ENCODE measurements around the gene WWOX.
A peak's percentile ranks its signal among the peaks of the same experiment; 100 is the strongest.

The WWOX gene

DNA sequence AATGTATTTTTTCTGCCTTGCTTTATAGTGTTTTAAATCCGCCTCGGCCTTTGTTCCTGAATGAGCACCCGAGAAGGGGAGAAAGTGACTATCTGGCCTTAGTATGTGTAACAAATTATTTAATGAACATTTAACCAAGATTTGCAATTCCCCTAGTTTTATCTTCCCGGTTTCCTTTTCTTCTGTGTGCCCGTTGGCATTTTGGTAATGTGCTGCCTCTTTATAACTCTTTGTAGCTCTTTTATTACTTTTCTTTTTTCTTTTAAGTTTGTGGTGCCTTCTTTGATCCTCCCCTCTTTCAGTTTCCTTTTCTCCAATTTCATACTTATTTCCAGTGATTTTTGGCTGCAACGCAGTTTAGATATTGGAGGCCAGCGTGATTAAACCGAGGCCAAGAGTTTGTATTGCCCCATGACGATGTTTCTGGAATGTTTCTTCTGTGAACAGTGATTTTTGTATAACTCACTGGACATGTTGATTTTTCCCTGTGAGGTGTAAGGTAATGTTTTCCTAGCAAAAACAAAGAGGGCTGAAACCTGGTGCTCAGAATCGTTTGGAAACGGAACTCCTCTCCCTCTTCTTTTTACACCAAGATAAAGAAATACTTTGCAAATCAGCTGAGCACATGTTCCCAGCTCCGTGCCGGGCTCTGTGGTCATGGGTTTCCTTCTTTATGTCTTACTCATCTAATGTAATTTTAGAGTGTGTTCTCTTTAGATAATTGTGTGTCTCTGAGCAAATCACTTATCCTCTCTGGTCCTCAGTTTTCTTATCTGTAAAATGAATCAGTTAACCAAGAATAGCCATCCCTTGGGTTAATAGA lies 344.3 kb downstream of the WWOX start:
- DNase-seq = peak in 1 of 2 donors; percentile 3

DNA sequence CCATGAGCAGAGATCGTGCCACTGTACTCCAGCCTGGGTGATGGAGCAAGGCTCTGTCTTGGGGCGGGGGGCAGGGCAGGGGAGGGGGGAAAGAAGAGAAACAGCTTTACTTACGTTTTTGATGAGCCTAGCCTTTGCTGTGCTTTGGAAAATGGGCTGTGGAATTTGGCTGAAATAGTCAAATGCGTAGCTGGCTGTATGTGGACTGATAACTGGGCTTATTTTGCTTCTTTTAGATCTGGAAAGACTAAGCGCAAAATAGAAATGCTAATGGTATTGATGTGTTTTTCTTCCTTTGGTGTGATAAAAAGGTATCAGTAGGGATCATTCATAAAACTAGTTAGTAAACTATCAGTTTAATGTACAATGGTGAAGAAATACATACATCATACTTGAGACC lies 346.4 kb downstream of the WWOX start:
- DNase-seq = no peak

DNA sequence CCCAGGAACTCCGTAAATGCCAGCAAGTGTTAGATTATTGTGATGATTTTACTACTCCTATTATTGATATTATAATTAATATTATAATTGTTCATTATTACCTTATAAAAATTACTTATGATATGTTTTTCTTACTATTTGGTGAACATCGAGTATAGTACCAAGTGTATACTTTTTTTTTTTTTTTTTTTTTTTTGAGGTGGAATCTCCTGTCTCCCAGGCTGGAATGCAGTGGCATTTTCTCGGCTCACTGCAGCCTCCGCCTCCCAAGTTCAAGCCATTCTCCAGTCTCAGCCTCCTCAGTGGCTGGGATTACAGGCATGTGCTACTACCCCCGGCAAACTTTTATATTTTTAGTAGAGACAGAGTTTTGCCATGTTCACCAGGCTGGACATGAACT lies 347.0 kb downstream of the WWOX start:
- no peak for DNase-seq

DNA sequence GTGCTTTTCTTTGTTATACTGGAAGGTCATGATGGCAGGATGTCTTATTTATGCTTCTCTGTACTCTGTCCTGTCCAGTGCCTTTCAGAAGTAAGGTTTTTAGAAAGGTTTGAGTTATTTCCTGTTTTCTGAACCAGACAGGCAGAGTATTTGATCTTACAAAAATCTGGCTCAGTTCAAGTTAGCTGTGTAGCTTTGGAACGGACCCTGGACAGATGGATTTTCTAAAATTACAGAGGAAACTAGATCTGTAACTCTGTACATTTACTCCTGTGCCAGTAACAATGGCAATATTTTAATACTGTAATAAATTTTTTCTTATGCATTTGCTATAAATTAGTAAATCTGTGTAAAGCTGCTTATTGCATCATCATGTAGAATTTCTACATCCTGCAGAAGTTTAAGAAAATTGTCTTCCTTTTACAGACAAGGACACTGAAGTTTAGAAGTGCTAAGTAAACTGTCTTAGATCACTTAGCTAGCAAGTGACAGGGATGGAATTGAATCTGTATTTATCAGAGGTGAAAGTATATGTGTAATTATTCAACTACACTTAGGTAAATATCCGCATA lies 347.6 kb downstream of the WWOX start:
- DNase-seq = no peak

DNA sequence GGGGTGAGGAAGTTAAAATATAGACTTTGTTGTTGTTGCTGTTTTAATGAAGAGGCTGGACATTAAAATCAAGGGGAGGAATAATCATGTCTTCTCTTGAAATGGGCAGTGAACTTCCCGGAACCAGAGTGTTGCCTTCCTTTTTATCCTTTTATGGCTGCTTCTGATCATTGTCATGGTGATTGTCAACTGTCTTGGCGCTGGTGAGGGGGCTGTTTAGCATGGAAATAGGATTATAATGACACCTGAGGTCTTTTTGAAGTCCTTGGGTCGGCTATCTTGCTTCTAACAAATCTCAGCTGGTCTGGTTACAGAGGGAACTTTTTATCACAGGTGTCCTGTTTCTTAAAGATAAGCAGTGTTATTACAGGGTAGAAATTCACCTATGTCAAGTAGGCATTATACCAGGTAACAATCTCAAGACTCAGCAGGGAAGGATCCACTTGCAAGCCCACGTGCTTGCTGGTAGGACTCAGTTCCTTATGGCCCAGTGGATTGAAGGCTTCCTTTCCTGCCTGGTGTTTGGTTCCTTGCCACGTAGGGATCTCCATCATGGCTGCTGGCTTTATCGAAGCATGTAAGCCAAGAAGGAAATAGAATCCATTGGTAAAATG lies 349.3 kb downstream of the WWOX start:
- no peak for DNase-seq

DNA sequence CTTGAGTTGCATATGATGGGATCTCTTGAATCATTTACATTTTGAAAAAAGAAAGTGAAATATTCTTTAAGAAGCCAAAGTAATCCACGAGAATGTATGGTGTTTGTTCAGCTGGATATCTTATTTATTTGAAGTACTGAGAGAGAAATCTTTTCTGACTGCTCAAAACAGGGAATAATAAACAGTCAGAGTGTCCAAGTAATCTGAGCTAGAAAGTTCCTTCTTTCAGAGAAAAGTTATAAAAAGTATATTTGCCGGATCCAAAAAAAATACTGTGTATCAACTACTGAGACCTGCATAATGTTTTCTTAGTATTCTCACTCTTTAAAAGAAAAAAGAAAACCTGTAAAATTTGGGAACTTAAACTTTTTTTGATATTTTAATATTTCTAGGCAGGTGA lies 350.8 kb downstream of the WWOX start:
- no peak for DNase-seq

DNA sequence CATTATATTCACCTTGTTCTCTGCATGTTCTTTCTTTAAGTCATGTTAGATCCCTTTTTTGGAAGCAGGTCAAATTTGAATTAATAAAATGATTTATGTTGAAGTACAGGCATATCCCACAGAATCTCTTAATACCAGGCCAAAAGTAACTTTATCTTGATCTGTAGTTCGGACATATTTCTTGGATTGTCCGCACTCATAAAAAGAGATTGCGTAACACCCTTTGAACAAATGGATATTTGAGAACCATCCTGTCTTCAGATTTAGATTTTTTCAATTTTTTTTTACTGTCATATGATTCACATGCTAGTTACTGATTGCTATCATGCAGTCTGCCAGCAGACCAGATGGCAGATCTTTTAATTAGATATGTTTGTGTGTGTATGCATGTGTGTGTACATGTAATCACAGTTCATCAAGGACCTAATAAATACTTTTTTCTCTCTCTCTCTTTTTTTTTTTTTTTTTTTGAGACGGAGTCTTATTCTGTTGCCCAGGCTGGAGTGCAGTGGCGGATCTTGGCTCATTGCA lies 352.6 kb downstream of the WWOX start:
- DNase-seq = no peak

DNA sequence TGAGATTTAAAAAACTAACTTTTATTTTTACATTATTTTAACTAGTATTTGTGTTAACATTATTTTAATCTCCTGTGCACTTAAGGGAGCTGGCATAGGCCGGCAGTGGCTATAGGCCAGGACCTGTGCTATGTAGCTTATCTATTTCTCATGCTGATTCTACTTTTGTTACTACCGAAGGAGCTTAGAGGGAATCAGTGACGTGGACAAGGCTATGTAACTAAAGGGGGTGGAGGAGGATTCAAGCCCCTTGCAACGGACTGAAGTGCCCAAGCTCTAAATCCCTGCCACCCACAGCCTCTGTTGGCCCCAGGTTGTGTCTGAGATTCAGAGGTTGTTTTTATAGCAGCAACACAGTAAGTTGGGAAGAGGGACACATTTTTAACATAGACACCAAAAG lies 356.4 kb downstream of the WWOX start:
- DNase-seq = no peak

DNA sequence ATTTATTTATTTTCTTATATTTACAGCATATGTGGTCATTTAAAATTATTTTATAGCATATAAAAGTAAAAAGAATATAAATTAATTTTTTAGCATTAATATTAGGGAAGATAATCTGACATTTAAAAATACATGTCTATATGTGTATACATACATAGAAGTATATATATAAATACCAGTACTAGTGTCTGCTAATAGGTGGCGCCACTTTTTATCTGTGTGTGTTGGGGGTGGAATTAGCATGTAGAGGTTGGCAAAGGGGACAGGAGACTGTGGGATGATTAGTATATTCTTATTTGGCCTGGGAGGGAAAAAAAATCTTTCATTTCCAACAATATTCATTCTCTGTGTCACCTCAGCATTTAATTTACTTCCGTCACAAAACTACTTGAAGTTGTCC lies 359.1 kb downstream of the WWOX start:
- DNase-seq = no peak

DNA sequence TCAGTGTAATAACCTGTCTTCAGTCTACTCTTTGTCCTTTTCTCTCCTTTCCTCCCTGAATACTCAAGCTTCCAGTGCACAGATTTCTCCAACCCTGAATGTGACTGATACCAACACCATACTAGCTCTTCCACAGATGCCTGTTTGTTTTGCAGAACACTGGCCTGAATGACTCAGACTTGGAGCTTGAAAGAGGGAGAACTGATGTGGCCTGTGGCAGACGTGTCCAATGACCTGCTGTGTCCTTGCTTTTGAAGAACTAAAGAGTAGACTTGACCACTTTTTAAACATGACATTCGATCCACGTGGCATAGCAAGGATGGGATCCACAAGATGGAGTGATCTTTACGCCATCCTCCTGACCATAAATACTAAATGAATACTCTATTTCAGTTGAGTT lies 361.0 kb downstream of the WWOX start:
- no peak for DNase-seq

DNA sequence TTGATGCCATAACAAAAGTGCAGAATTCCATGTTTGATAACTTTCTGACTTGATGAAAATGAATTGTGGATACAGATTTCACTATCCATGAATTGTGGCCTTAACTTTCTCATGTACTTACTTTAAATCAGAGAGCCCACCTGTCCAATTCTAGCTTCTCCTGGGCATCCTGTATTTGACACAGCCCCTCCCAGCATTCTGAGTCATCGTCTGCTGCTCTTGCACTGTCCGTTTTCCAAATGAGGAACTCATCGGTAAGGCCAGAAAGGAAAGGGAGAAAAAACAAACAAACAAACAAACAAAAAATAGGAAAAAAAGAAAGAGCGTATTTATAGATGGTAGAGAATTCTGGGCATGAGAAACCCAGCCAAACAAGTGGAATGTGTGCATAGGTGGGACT lies 361.6 kb downstream of the WWOX start:
- no peak for DNase-seq

DNA sequence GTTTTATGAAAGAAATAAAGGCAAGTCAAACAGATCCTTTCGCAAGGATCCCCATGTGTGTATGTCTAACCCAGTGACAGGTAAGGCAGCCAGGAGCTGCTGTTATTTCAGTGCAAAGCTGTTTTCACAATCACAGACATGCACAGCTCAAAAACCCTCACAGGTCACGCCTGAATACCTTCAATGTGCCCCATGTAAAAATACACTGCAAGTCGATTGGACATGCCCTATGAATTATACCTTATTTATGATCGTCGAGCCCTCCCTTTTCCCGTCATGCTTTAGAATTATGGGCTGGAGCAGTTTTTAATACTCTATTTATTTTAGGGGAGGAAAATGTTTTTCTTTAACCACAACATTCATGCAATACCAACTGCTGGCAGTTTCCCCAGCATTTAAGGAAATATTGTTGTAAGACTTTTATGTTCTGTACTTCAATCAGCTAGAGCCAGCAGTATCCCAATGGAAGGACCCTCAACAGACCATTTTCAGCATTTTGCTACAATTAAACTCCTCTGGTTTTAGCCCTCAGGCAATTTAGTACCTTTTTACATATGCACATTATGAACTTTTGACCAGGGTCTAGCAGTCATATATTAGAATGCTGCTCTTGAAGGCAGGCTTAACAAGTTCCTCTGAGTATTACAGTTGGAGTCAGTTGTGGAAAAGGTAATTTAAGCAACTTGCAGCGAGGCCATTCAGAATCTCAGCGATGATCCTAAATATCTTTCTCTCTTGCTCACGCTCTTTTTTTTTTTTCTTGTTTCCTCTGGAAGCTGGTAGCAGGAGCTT lies 362.2 kb downstream of the WWOX start:
- DNase-seq = no peak

DNA sequence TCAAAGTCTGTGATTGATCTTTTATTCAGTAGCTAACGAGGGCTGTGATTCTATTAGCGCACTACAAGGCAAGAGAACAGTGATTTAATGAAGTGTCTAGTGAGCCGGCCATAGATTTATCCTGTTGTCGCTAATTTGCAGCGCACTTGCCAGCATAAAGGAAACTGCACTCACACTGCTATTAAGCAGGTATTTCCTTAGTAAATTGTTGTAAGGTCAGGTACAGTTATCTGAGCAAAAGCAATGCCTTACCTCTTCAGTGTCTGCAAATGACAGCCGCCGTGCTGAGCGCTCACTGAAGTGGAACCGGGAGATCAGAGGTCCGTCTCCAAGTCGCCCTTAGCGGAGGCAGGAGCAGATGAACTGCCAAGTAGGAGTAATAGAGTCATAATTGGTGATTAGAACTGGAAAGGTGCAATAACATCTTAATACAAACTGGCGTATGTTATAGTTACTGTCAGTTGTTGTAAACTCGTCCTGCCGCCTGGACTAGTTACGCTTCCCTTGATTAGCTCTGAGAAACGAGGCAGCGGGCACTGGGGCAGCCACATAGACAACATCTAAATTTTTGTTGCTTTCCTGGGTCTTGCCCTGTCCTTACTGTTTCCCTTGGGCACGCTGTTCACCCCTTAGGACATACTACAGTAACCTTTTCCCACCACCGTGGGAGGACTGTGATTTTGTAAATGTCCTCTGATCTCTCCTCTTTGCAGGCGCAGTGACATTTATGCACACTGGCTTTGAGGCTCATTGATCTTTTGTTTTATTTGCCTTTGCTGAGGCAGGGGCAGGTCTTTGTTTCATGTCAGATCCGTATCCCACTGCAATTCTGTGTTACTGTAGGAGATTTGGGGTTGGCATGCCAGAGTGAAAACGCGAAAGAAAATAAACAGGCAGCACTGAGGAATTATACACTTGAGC lies 363.1 kb downstream of the WWOX start:
- DNase-seq = no peak

DNA sequence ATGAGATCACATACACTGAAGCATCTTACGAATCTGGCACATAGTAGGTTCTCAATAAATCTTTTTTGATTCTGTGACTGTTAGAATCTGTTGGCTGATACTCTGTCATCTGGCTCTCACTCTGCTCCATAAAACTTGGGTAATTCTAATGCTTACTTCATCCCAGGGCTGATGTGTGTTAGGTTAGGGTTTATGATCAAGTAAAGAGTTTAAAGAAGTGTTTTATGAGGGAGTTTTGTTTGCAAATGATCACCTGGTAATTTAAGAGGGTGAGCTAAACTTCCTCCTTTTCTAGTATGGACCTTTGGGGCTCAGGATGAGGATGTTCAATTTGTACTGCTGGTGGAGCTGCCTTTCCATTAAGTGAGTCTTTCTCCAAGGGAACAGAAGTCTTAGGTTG lies 364.1 kb downstream of the WWOX start:
- no peak for DNase-seq

DNA sequence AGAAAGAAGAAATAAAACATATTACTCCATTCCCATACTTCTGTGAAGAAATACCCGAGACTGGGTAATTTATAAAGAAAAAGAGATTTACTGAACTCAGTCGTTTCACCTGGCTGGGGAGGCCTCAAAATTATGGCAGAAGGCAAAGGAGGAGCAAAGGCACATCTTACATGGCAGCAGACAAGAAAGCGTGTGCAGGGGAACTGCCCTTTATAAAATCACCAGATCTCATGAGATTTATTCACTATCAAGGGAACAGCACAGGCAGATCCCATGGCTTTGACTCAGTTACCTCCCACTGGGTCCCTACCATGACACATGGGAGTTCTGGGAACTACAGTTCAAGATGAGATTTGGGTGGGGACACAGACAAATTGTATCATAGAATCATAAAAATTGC lies 365.4 kb downstream of the WWOX start:
- no peak for DNase-seq

DNA sequence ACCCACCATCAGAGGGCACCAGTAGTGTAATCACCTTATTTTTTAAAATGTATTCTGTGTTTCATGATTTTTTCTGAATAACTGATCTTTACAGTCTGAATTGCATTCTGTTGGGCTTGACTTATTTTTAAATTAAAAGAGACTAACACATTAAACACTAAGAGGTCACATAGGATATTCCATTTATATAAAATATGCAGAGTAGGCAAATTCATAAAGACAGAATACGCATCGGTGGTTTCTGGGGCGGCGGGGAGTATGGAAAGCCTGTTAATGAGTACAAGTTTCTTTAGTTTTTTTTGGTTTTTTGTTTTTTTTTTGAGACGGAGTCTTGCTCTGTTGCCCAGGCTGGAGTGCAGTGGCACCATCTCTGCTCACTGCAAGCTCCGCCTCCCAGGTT lies 366.3 kb downstream of the WWOX start:
- no peak for DNase-seq

DNA sequence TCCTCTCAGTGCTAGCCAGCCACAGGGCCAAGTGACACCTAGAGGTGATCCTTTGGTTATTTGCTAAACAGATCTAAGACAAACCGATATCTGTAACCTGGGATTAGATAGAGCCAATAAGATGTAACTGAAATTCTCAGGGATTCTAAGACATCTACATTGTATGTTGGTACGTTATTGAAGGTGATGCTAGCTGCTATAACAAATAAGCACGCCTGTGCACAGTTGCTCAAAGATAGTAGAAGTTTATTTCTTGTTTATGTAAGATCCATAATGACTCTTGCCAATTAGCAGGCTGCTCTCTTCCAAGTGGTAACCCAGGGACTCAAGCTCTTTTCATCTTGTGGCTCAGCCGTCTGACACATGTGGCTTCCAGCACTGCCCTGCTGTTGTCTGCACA lies 370.3 kb downstream of the WWOX start:
- no peak for DNase-seq

DNA sequence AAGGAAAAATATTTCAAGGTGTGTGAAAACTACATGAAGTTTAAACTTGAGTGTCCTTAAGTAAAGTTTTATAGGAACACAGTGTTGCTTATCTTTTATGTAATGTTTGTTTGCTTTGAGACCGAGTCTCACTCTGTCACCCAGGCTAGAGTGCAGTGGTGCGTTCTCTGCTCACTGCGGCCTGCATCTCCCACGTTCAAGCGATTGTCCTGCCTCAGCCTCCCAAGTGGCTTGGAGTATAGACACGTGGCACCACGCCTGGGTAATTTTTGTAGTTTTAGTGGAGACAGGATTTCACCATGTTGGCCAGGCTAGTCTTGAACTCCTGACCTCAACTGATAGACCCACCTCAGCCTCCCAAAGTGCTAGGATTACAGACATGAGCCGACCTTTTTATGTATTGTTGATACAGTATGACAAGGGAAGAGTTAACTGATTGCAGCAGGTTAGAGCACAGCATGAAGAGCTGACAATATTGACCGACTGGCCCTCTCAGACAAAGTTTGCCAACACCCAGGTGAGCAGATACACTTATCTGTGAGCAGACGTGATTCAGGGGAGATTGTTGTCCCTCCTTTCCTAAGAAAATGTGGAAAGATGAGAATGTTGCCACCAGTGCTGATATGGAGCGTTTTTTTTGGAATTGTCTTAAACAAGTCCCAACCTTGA lies 373.7 kb downstream of the WWOX start:
- no peak for DNase-seq

DNA sequence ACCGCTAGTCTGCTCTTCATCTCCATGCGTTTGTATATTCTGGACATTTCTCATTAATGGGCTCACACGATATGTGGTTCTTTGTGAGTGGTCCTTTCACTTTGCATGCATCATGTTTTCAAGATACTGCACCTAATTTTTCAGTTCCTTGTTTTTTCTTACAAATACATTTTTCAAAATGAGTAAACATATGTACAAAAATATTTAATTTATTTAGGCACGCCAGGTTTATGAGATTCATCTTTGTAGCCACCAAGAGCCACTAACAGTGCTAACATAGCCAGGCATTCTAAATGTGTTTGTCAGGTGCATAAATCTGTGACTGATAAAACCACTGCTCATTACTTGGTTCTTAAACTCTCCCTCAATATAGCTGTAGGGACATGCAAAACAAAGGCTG lies 375.3 kb downstream of the WWOX start:
- DNase-seq = no peak

DNA sequence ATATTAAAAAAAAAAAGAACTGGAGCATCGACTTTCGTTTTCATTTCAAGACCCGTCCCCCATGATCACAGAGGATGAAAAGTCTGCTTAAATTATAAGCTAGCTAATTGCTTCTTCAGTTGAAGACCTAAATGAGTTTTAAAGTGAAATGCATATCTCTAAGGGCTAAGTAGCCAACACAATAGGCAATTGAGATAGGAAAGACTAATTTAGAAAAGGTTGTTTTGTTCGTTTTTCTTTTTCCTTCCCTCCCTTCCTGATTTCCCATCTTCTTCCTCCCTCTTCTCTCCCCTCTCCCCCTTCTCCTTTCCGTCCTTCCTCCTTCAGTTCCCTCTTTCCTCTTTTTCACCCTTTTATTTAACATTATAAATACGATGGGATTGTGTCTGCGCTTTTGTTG lies 377.2 kb downstream of the WWOX start:
- DNase-seq = no peak

DNA sequence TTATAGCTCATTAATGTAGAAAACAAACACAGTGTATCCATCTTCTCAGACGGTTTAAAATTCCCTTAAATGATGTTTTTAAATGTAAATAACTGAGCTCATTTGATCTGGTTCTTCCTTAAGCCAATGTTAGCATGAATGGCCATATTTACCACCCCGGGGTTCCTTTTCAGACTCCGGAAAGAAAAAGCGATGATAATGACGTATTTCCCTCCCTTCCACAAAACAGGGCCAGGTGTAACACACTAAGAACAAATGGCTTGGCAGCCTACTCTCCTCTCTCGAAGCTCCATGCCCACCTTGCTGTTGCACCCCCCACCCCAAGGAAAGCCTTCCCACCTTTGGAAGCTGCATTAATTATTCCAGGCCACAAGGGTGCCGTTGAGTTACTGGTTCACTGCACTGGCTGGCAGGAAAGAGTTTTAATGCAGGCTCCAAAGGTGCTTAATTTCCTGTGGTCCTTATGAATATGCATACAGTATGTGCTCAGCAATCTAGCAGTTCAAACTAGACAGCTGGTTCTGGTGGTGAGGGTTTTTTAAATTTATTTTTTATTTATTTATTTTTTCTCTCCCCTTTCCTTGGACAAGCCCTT lies 378.9 kb downstream of the WWOX start:
- DNase-seq = peak in 1 of 2 donors; percentile 6

Data from inflammatory macrophage treated with lipopolysaccharide for 1 hour (primary cell).